DND-41 (cell line): ENCODE measurements around the gene HEATR3.

Experiments used
- ATAC-seq: fragments of 200-7000 bp; cut with Tn5 transposase; 3 replicates; pipeline ENCODE4 v1.9.1; 2021; ENCODE audit warnings: low read depth; ENCODE audit not compliant: insufficient read depth
- DNase-seq: peaks from one replicate; pipeline ENCODE4 v3.0.0-alpha.2; 2020
- H2AFZ ChIP-seq: 2 replicates; pipeline ENCODE4 v1.6.0; 2012; ENCODE audit warnings: low read depth, low read length
- H3K27ac ChIP-seq: 2 replicates; pipeline ENCODE4 v1.5.1; 2012; ENCODE audit warnings: low read length, inconsistent platforms
- H3K27me3 ChIP-seq: fragments of 200-600 bp; sonication (generic); 2 replicates; pipeline ENCODE4 v1.6.0; 2012; ENCODE audit warnings: low read length, mild to moderate bottlenecking, inconsistent platforms; ENCODE audit not compliant: insufficient read depth, poor library complexity
- H3K36me3 ChIP-seq: 2 replicates; pipeline ENCODE4 v1.5.1; 2012; ENCODE audit warnings: low read length, inconsistent platforms; ENCODE audit not compliant: insufficient read depth
- H3K4me1 ChIP-seq: 2 replicates; pipeline ENCODE4 v1.5.1; 2012; ENCODE audit warnings: mild to moderate bottlenecking, low read length; ENCODE audit not compliant: insufficient read depth
- H3K4me2 ChIP-seq: 2 replicates; pipeline ENCODE4 v1.6.0; 2012; ENCODE audit warnings: mild to moderate bottlenecking, moderate library complexity, low read length, inconsistent platforms; ENCODE audit not compliant: insufficient read depth
- H3K4me3 ChIP-seq, 2 experiments: fragments of 200-600 bp in 1 of 2; shearing (Covaris generic) in 1 of 2; 2 replicates each; pipeline ENCODE4 v1.5.1; 2012 to 2016; ENCODE audit warnings: inconsistent platforms in 2 of 2, low read length in 2 of 2, mild to moderate bottlenecking in 2 of 2, low read depth in 1 of 2, moderate library complexity in 1 of 2
- H3K79me2 ChIP-seq: 2 replicates; pipeline ENCODE4 v1.6.0; 2012; ENCODE audit warnings: low read length, inconsistent platforms; ENCODE audit not compliant: insufficient read depth
- H3K9ac ChIP-seq: 2 replicates; pipeline ENCODE4 v1.6.0; 2012; ENCODE audit warnings: low read depth, mild to moderate bottlenecking, inconsistent platforms, low read length, moderate library complexity
- H3K9me3 ChIP-seq: 2 replicates; pipeline ENCODE4 v1.5.1; 2012; ENCODE audit warnings: low read length, moderate library complexity, mild to moderate bottlenecking, inconsistent platforms; ENCODE audit not compliant: insufficient read depth, severe bottlenecking
- H4K20me1 ChIP-seq: 2 replicates; pipeline ENCODE4 v1.6.0; 2012; ENCODE audit warnings: low read length; ENCODE audit not compliant: insufficient read depth
- CTCF ChIP-seq: IDR thresholded peaks from 2 replicates; pipeline ENCODE4 v1.5.1; 2012; ENCODE audit warnings: borderline replicate concordance, low read length, moderate library complexity, mild to moderate bottlenecking; ENCODE audit not compliant: poor library complexity, severe bottlenecking; ENCODE audit errors: extremely low read depth
- EZH2 ChIP-seq: IDR thresholded peaks from 3 replicates; pipeline ENCODE4 v1.6.1; 2012; ENCODE audit warnings: borderline replicate concordance, low read depth, mild to moderate bottlenecking, moderate library complexity, low read length, inconsistent platforms; ENCODE audit not compliant: severe bottlenecking

HEATR3 gene

GRCh38 chr16:50144211-50144610 lies 78.4 kb downstream of the HEATR3 start:
- no peak overlapping the region for H2AFZ ChIP-seq
- TF ChIP-seq CTCF (no peak), EZH2 (no peak)
- H3K4me2 ChIP-seq = no peak overlapping the region
- DNase-seq (no peak), ATAC-seq (no peak)
- H3K9me3 ChIP-seq = no peaks in the 10 kb centered on the region
- H3K9ac ChIP-seq = no peak overlapping the region
- no peak overlapping the region for H3K4me3 ChIP-seq
- H4K20me1 ChIP-seq = no peaks in the 10 kb centered on the region
- no peaks in the 10 kb centered on the region for H3K36me3 ChIP-seq
- peaks cover 3% of the 10 kb centered on the region for H3K27me3 ChIP-seq
- H3K79me2 ChIP-seq = no peaks in the 10 kb centered on the region
- no peak overlapping the region for H3K27ac ChIP-seq
- H3K4me1 ChIP-seq = no peaks in the 10 kb centered on the region

- Histone ChIP-seq H3K27ac (no peak overlapping the region), H3K4me3 (no peak overlapping the region), H3K36me3 (no peaks in the 10 kb centered on the region)
Observed at GRCh38 chr16:50146479-50147435, 81.0 kb downstream of the HEATR3 start.

GRCh38 chr16:50151322-50151721 lies 85.6 kb downstream of the HEATR3 start:
- Histone ChIP-seq H3K79me2 (peaks cover 25% of the 10 kb centered on the region), H3K36me3 (no peaks in the 10 kb centered on the region; the same call in 1 of the 2 replicates), H3K27ac (no peak overlapping the region), H3K9ac (no peak overlapping the region), H3K4me1 (peaks cover 34% of the 10 kb centered on the region), H2AFZ (no peak overlapping the region), H4K20me1 (peaks cover 22% of the 10 kb centered on the region), H3K4me3 (no peak overlapping the region), H3K27me3 (no peaks in the 10 kb centered on the region), H3K9me3 (no peaks in the 10 kb centered on the region), H3K4me2 (no peak overlapping the region)
- TF ChIP-seq EZH2 = no peak
- TF ChIP-seq CTCF = no peak
- no peak for DNase-seq
- ATAC-seq = no peak

More at GRCh38 chr16:50146479-50147435, 81.0 kb downstream of the HEATR3 start:
- TF ChIP-seq CTCF (no peak), EZH2 (no peak)
- DNase-seq (no peak), ATAC-seq (no peak)
- no peaks in the 10 kb centered on the region for H3K9me3 ChIP-seq
- H4K20me1 ChIP-seq = no peaks in the 10 kb centered on the region
- H3K4me2 ChIP-seq = no peak overlapping the region
- no peaks in the 10 kb centered on the region for H3K27me3 ChIP-seq
- no peak overlapping the region for H3K9ac ChIP-seq
- peaks cover 2% of the 10 kb centered on the region for H3K4me1 ChIP-seq
- H3K79me2 ChIP-seq = no peaks in the 10 kb centered on the region
- no peak overlapping the region for H2AFZ ChIP-seq
